Neural progenitor cell (in vitro differentiated cells): ENCODE measurements around the gene TSGA10IP. TPM values are rescaled to one million over a fixed set of nuclear protein-coding genes. Genes with fewer than 3 reads are reported as not detected.
A peak's percentile ranks its signal among the peaks of the same experiment; 100 is the strongest.

Experiments
- DNase-seq: peaks from one replicate; pipeline ENCODE4 v3.0.0-alpha.2; 2016; ENCODE audit warnings: low spot score
- H2AFZ ChIP-seq: fragments of 200-600 bp; sonication (generic); replicated peaks from 2 replicates; pipeline ENCODE4 v1.6.1; 2016; ENCODE audit warnings: antibody characterized with exemption
- H3F3A ChIP-seq: fragments of 200-600 bp; sonication (generic); 2 replicates; pipeline ENCODE4 v1.6.1; 2016; ENCODE audit warnings: antibody characterized with exemption, low read depth
- H3K27ac ChIP-seq: fragments of 200-600 bp; sonication (generic); 2 replicates; pipeline ENCODE4 v1.5.1; 2016; ENCODE audit warnings: mild to moderate bottlenecking
- H3K27me3 ChIP-seq: fragments of 200-600 bp; sonication (generic); 2 replicates; pipeline ENCODE4 v1.6.1; 2016; ENCODE audit warnings: mild to moderate bottlenecking, moderate library complexity
- H3K36me3 ChIP-seq: fragments of 200-600 bp; sonication (generic); 2 replicates; pipeline ENCODE4 v1.5.1; 2016
- H3K4me1 ChIP-seq: fragments of 200-600 bp; sonication (generic); 2 replicates; pipeline ENCODE4 v1.6.1; 2016; ENCODE audit warnings: mixed run types
- H3K4me2 ChIP-seq: fragments of 200-600 bp; sonication (generic); 2 replicates; pipeline ENCODE4 v1.6.1; 2016
- H3K4me3 ChIP-seq: fragments of 200-600 bp; sonication (generic); 2 replicates; pipeline ENCODE4 v1.5.1; 2016
- H3K79me2 ChIP-seq: fragments of 200-600 bp; sonication (generic); 2 replicates; pipeline ENCODE4 v1.6.1; 2016; ENCODE audit warnings: low read depth
- H3K9ac ChIP-seq: fragments of 200-600 bp; sonication (generic); 2 replicates; pipeline ENCODE4 v1.6.1; 2016
- H3K9me3 ChIP-seq: fragments of 200-600 bp; sonication (generic); 2 replicates; pipeline ENCODE4 v1.5.1; 2016; ENCODE audit warnings: low read depth
- H4K20me1 ChIP-seq: fragments of 200-600 bp; sonication (generic); 2 replicates; pipeline ENCODE4 v1.6.1; 2016; ENCODE audit warnings: low read depth
- H3K27ac Mint-ChIP-seq: 3 replicates; pipeline ENCODE4 v1.8.0; 2021; ENCODE audit warnings: mixed read lengths
- H3K27me3 Mint-ChIP-seq: 2 replicates; pipeline ENCODE4 v1.8.0; 2022; ENCODE audit warnings: low read depth, mild to moderate bottlenecking, inconsistent platforms, moderate library complexity, mixed read lengths; ENCODE audit not compliant: insufficient read depth
- H3K36me3 Mint-ChIP-seq: 3 replicates; pipeline ENCODE4 v1.8.0; 2021; ENCODE audit warnings: mixed read lengths
- H3K4me1 Mint-ChIP-seq: 3 replicates; pipeline ENCODE4 v1.8.0; 2021; ENCODE audit warnings: mixed read lengths
- H3K4me3 Mint-ChIP-seq: 3 replicates; pipeline ENCODE4 v1.8.0; 2021; ENCODE audit warnings: mild to moderate bottlenecking, moderate library complexity, mixed read lengths
- H3K9me3 Mint-ChIP-seq: 3 replicates; pipeline ENCODE4 v1.8.0; 2020; ENCODE audit warnings: mixed read lengths
- EZH2 ChIP-seq: fragments of 200-600 bp; sonication (generic); IDR thresholded peaks from 2 replicates; pipeline ENCODE4 v1.6.1; 2017; ENCODE audit warnings: antibody characterized with exemption, mild to moderate bottlenecking, moderate library complexity
- EZH2phosphoT487 ChIP-seq: fragments of 200-600 bp; sonication (generic); IDR thresholded peaks from 2 replicates; pipeline ENCODE4 v1.6.1; 2017; ENCODE audit warnings: antibody characterized with exemption
- total RNA-seq: library from RNA; depleted of rRNA; stranded (reverse); fragments of >200 nt; gene quantifications from 2 replicates; pipeline ENCODE4 v1.2.3, GENCODE V29; 2015; ENCODE audit warnings: low replicate concordance
- TF ChIP-seq, protein P1 (sequence below): fragments of 200-600 bp; sonication (generic); IDR thresholded peaks from 2 replicates; pipeline ENCODE4 v1.5.1; 2017; ENCODE audit warnings: antibody characterized with exemption, mild to moderate bottlenecking

Gene TSGA10IP
- total RNA-seq, 1 donor from 2014 or later: 3.0 TPM

DNA sequence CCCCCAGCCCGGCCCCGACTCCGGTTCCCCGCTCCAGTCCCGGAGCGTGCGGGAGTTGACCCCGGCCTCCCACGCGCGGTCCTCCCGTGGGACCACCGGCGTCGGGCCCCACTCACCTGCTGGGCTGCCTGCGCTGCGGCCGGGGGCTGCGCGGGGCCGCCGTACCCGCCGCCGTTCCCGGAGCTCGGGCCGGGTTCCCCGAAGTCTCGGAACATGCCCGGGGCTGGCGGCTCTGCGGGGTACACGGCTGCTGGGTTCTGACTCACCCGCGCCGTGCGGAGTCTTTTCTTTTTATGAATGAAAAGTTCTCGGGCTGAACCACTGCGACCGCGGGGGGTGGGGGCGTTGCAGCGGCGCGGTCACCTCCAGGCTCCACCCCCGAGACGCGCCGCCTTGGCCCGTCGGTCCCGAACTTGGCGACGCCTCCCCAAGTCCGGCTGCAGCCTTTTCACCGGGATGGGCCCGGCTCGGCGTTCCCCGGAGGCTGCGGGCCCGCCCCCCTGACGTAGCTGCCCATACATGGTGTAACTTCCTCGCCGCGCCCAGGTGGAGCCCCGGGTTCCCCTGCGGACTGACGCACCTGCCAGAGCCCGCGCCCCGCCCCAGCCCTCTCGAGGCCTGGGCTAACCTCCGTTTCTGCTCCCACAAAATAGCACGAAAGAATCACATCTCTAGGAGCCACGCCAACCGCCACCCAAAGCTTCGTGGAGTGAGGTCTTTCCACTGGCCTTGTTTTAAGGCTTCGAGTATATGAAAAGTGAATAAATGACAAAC lies 45.0 kb upstream of the TSGA10IP start, which contains the start of gene FOSL1:
Gene FOSL1, minus strand, starts transcription at position 264 of the 774 bp plus-strand sequence. Its CDS starts 49 bp downstream, at position 215.
- Mint-ChIP-seq H3K4me3 (peak within 1 kb of the TSS; percentile 79), H3K4me1 (peaks cover 20% of the 10 kb centered on the region), H3K36me3 (no peaks in the 10 kb centered on the region), H3K27me3 (peaks cover 42% of the 10 kb centered on the region), H3K27ac (no peak within 1 kb of the TSS), H3K9me3 (no peaks in the 10 kb centered on the region)
- H3K4me3 ChIP-seq: peak within 1 kb of the TSS; percentile 47
- H3K27me3 ChIP-seq: peaks cover 93% of the 10 kb centered on the region
- peak within 1 kb of the TSS; percentile 30 for H2AFZ ChIP-seq
- peaks cover 5% of the 10 kb centered on the region for H3K4me1 ChIP-seq
- DNase-seq: peak; percentile 84
- no peaks in the 10 kb centered on the region for H3K79me2 ChIP-seq
- H3K9me3 ChIP-seq: no peaks in the 10 kb centered on the region
- H3K36me3 ChIP-seq: no peaks in the 10 kb centered on the region
- no peak within 1 kb of the TSS for H3K27ac ChIP-seq
- TF ChIP-seq EZH2 (peak; percentile 87), EZH2phosphoT487 (peak; percentile 73)
- TF ChIP-seq, protein P1, sequence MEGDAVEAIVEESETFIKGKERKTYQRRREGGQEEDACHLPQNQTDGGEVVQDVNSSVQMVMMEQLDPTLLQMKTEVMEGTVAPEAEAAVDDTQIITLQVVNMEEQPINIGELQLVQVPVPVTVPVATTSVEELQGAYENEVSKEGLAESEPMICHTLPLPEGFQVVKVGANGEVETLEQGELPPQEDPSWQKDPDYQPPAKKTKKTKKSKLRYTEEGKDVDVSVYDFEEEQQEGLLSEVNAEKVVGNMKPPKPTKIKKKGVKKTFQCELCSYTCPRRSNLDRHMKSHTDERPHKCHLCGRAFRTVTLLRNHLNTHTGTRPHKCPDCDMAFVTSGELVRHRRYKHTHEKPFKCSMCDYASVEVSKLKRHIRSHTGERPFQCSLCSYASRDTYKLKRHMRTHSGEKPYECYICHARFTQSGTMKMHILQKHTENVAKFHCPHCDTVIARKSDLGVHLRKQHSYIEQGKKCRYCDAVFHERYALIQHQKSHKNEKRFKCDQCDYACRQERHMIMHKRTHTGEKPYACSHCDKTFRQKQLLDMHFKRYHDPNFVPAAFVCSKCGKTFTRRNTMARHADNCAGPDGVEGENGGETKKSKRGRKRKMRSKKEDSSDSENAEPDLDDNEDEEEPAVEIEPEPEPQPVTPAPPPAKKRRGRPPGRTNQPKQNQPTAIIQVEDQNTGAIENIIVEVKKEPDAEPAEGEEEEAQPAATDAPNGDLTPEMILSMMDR: no peak
- H3F3A ChIP-seq: peaks cover 13% of the 10 kb centered on the region
- H3K9ac ChIP-seq: no peak within 1 kb of the TSS
- no peaks in the 10 kb centered on the region for H4K20me1 ChIP-seq
- peak within 1 kb of the TSS; percentile 77 for H3K4me2 ChIP-seq

DNA sequence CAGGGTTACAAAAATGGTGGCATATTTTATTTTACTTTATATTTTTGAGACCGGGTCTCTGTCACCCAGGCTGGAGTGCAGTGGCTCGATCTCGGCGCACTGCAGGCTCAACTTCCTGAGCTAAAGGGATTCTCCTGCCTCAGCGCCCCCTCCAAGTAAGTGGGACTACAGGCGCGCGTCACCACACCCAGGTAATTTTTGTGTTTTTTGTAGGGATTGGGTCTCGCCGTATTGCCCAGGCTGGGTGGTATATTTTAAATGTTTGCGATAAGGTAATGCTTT lies 44.4 kb upstream of the TSGA10IP start:
- Histone ChIP-seq H3F3A (peaks cover 13% of the 10 kb centered on the region), H4K20me1 (no peaks in the 10 kb centered on the region), H2AFZ (no peak overlapping the region), H3K4me1 (peaks cover 5% of the 10 kb centered on the region), H3K27me3 (peaks cover 99% of the 10 kb centered on the region), H3K36me3 (no peaks in the 10 kb centered on the region), H3K4me3 (peak overlapping the region; percentile 47), H3K9ac (no peak overlapping the region), H3K9me3 (no peaks in the 10 kb centered on the region), H3K4me2 (peak overlapping the region; percentile 77), H3K27ac (no peak overlapping the region), H3K79me2 (no peaks in the 10 kb centered on the region)
- H3K4me3 Mint-ChIP-seq: peak overlapping the region; percentile 79
- H3K36me3 Mint-ChIP-seq: no peaks in the 10 kb centered on the region
- DNase-seq: no peak
- peaks cover 20% of the 10 kb centered on the region for H3K4me1 Mint-ChIP-seq
- TF ChIP-seq, protein P1: no peak
- TF ChIP-seq EZH2: no peak
- no peak for TF ChIP-seq EZH2phosphoT487
- no peaks in the 10 kb centered on the region for H3K9me3 Mint-ChIP-seq
- peaks cover 42% of the 10 kb centered on the region for H3K27me3 Mint-ChIP-seq
- H3K27ac Mint-ChIP-seq: no peak overlapping the region

DNA sequence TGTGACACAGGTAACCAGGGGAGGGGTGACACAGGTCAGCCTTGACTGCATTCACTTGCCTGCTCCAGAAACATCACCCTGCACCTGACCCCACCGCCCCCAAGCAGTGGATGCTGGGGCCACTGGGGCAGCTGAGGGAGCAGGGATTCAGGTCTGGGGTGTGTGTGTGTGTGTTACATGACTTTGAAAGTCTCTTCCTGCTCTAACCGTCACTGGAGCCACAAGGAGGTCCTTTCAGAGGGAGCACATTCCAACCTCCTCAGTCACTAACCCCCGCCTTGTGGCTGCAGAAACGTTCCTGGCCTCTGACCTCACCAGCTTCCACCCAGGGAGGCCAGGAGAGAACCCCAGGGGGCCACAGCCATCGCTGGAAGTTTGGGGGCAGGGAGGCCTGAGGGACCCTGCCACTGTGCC lies 42.2 kb upstream of the TSGA10IP start:
- H4K20me1 ChIP-seq: no peaks in the 10 kb centered on the region
- no peaks in the 10 kb centered on the region for H3K79me2 ChIP-seq
- no peak overlapping the region for H3K4me3 ChIP-seq
- peaks cover 5% of the 10 kb centered on the region for H3K4me1 ChIP-seq
- DNase-seq: peak; percentile 28
- H3F3A ChIP-seq: peaks cover 13% of the 10 kb centered on the region
- H3K36me3 Mint-ChIP-seq: no peaks in the 10 kb centered on the region
- H3K27ac Mint-ChIP-seq: no peak overlapping the region
- no peaks in the 10 kb centered on the region for H3K36me3 ChIP-seq
- H3K9me3 Mint-ChIP-seq: no peaks in the 10 kb centered on the region
- peaks cover 20% of the 10 kb centered on the region for H3K4me1 Mint-ChIP-seq
- H2AFZ ChIP-seq: no peak overlapping the region
- H3K4me2 ChIP-seq: no peak overlapping the region
- H3K27ac ChIP-seq: no peak overlapping the region
- H3K27me3 Mint-ChIP-seq: peaks cover 35% of the 10 kb centered on the region
- H3K27me3 ChIP-seq: peaks cover 100% of the 10 kb centered on the region
- no peaks in the 10 kb centered on the region for H3K9me3 ChIP-seq
- TF ChIP-seq, protein P1: no peak
- TF ChIP-seq EZH2phosphoT487 (no peak), EZH2 (no peak)
- H3K4me3 Mint-ChIP-seq: no peak overlapping the region
- H3K9ac ChIP-seq: no peak overlapping the region
